ENCODE results near the gene DNAJB11.

DNAJB11 gene

DNA sequence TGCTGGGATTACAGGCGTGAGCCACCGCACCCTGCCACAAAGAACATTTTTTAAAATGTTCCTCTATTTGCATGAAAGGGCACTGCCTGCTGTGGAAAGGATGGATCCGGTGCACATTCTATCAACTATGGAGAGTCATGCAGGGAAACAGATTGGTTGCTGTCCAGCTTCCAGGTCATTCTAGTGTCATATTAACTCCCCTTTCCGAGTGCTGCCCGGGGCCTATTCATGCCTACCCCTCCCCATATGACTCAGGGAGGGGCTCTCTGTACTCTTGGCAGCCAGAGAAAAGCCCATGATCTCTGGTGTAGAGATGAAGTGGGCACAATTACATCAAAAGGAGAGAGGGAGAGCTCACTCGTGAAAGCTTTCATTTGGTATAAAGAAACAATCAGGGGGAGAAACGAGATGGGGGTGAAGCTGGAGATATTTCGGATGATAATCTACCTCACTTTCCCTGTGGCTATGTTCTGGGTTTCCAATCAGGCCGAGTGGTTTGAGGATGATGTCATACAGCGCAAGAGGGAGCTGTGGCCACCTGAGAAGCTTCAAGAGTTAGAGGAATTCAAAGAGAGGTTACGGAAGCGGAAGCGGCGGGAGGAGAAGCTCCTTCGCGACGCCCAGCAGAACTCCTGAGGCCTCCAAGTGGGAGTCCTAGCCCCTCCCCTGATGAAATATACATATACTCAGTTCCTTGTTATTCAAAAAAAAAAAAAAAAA is 26.2 kb downstream of the DNAJB11 start:
- DNase-seq (ENCODE audit: low read depth in 2 of 2) = no peak

DNA sequence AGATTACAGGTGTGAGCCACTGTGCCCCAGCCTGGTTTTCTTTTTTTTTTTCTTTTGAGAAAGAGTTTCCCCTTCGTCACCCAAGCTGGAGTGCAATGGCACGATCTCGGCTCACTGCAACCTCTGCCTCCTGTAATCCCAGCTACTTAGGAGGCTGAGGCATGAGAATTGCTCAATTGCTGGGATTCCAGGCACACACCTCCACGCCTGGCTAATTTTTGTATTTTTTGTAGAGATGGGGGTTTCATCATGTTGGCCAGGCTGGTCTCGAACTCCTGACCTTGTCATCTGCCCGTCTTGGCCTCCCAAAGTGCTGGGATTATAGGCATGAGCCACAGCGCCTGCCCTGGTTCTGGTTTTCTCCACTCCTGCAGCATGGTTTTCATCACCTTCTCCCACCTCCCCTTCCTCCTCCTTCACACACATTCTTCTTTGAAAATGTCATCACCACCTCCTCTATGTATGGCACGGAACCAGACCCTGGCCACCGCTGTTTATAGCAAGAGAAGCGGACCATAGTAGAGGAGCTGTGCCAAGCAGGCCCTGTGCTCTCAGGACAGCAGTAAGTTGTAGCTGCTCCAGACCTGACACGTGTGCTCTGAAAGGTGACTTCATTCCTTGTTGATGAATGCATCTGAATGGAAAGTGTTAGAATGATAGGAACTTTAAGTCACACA is 27.7 kb downstream of the DNAJB11 start:
- no peak for DNase-seq (ENCODE audit: low read depth in 2 of 2)

DNA sequence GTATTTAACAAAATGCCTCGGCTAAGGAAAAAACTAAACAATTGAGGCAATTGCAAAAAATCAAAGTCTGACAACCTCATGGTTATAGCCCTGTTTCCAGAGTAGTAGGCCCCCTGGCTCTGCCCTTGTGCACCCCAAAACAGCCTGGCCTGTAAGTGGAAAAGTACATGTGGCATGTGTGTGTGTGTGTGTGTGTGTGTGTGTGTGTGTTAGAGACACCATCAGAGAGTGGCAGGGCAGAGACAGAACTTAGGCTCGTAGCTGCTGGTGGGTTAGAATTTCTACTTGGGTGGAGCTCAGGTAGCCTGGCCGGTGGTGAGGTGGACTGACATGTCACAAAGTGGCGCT is 28.2 kb downstream of the DNAJB11 start:
- DNase-seq (ENCODE audit: low read depth in 2 of 2) = no peak

DNA sequence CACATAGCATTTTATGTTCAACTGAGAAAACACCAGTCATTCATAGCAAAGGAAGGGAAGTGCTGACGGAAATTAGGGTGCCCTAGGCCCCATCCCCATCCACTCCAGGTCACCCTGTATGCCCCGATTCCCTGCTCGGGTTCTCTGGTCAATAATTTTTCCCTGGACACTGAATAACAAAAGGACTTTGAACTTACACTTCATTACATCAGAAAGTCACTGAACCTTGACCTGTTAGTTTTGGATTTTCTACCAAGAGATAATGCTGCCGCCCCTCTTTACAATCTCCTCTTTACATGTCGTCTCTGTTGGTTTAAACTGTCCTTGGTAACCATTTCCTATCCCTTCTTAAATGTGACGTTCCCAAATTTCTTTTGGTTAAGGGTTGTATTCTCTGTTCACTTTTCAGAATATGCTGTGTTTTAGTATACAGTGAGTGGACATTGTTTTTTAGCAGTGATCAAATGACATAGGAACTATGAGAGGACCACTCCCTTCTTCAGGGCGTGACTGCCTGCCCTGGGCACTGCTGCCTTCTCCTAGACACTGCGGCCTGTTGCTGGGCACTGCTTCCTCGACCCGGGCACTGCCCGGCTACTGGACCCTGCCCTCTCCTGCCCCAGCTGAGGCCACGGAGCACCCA is 28.7 kb downstream of the DNAJB11 start:
- no peak for DNase-seq (ENCODE audit: low read depth in 2 of 2)

DNA sequence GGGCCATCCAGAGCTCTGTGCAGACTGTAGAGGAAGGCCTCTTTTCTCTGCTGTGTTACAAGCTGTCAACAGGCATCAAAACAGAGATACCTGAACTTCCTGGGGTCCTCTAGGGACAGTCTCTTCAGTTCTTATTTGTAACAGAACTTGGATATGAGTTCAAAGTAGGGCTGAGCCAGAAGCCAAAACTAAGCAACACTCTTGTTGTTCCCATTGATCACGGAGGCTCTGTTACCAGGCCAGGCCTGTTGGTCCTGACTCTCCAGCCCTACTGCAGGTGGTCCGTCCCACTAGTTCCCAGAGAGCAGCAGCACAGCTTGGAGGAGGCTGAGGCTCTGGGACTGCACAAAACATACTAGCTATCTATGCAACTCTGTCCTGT is 29.3 kb downstream of the DNAJB11 start:
- DNase-seq (ENCODE audit: low read depth in 2 of 2) = no peak

DNA sequence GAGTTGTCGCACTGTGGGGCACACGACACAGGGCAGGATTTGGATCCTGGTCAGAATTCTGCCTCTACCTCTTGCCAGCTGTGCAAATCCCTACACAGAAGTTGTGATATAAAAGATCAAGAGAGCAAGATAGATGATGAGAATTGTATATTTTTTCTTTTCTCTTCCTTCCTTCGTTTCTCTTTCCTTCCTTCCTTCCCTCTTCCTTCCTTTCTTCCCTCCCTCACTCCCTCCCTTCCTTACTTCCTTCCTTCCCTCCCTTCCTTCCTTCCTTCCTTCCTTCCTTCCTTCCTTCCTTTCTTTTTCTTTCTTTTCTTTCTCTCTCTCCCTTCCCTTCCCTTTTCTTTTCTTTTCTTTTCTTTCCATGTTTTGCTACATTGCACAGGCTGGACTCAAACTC is 30.4 kb downstream of the DNAJB11 start:
- no peak for DNase-seq (ENCODE audit: low read depth in 2 of 2)

DNA sequence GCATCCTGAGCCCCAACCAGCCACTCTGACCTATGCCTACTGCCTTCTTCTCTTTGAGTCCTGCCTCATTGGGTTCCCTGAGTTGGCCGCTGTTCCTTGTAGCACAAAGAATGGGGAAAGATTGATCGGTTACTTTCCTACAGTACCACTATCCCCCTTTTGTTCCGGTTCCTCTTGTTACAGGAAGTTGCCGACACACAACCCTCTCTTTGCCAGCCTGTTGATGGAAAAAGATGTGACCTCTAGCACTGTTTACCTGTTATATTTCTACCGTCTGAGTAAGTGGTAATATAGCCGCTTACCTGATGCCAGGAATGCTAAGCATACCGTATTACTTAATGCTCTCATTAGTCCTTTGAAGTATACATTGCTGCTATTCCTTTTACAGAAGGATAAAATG is 32.6 kb downstream of the DNAJB11 start:
- no peak for DNase-seq (ENCODE audit: low read depth in 2 of 2)

DNA sequence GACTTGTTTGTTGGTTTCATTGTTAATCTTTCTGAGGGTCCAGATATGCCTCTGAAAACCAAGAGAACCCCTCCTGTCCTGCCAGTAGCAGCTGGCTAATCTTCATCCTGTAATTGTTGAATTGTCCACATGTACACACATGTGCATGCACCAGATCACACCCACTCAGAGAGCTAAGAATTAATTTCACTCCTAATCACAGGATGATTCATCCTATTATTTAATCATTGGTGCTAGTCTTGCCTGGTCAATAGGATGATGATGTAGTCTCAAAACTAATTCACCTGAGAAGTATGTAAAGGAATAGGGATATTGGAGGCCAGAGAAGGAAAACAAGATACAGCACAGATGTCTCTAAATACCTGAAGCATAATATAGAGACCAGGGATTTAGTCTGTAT is 34.6 kb downstream of the DNAJB11 start:
- DNase-seq (ENCODE audit: low read depth in 2 of 2) = no peak

DNA sequence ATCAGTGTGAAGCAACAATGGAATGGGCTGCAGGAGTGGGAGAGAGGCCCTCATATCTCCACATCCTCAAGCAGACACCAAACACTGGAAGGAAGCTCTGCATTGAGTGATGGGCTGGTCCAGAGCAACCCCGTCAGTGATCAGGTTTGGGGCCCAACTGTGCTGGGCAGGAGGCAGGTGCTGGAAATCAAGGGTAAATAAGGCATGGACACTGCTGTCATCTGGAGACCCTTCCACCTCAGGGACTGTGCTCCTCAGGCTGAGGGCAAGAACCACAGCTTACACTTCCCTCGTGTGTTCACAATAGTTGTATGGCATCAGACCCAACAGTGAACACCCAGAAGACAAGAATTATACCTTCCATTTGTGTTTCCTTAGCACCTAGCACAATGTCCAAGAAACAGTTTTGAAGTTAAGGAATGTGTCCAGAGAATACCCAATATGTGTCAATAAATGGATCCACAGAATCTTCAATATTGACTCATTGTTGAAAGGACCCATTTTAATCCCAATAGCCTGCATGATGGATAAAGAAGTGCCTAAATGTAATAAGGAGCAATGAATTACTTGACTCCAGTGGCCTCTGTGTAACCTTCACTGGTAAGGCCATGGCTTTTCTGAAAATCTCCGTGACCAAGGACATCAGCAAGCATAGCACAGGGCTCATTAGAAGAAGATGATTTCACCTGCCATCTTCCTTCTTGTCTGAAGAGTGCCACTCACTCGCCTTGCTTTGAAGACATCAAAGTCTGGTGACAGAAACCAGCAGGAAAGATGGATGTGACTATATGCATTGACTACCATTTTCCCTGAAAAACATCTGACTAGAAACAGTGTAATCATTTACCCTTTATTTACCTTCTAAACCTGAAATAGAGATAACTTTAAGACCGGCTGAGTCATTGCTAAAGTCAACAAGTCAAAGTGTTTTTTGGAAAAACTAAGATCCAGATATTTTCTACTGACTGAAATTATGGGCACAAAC is 35.3 kb downstream of the DNAJB11 start:
- DNase-seq (ENCODE audit: low read depth in 2 of 2) = no peak

DNA sequence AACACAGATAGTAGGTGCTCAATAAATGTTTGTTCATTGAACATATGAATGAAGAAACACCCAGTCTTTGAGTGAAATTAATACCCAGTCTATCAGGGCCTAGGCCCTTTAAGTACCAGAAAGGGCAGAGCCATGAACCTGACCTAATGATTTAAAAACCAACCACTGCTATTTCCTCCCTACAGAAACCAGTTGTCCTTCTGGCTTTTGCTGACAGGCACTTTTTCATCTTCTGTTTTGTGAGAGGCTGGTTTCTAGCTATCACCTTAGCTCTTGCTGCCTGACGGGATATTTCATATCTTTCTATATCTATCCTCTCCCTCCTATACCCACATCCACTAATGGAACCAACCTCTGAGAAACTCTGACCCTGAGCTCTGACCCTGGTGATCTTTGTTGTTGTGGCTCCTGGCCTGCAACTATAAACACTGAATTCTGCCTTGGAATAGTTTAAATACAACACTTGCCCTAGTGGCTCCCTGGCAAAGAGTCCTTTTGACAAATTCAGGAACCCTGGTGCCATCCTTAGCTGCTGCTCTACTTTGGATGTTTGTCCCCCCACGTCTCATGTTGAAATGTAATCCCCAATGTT is 38.2 kb downstream of the DNAJB11 start:
- no peak for DNase-seq (ENCODE audit: low read depth in 2 of 2)

DNA sequence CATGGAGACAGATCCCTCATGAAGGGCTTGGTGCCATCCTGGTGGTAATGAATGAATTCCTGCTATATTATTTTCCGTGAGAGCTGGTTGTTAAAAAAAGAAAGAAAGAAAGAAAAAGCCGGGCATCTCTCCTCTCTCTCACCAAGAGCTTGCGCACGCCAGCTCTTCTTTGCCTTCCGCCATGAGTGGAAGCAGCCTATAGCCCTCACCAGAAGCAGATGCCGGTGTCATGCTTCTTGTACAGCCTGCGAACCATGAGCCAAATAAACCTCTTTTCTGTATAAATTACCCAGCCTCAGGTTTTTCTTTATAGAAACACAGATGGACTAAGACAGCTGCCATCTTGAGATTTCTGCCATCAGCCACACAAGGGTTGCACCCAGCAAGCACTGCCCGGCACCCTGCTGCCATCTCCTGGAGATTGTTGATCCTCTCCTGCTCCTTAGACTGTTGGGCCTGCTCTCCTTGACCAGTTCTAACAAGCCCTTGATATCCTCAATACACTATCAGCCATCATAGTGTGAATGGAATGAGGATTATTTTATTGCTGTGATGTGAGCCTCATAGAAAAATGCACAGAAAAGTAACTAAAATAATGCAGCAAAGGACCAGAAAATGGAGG is 38.8 kb downstream of the DNAJB11 start:
- DNase-seq (ENCODE audit: low read depth in 2 of 2) = no peak

DNA sequence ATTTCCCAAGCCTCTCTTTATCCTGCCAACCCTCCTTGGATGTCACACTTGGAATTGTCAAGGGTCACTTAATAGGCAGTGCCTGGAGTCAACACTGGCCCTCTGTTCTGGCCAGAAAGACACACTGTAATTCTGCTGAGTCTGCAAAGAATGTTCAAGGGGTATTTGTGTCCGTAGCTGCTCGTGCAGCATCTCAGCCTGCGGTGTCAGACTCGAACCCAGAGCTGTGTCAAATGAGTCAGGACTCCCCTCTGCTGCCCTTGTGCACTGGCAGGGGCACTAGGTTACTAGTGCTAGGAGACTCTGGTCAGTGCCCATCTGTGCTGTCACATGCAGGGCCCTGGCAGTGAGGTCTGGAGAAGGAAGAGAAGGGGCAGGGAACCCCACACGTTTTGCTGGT is 41.5 kb downstream of the DNAJB11 start:
- DNase-seq (ENCODE audit: low read depth in 2 of 2) = no peak

DNA sequence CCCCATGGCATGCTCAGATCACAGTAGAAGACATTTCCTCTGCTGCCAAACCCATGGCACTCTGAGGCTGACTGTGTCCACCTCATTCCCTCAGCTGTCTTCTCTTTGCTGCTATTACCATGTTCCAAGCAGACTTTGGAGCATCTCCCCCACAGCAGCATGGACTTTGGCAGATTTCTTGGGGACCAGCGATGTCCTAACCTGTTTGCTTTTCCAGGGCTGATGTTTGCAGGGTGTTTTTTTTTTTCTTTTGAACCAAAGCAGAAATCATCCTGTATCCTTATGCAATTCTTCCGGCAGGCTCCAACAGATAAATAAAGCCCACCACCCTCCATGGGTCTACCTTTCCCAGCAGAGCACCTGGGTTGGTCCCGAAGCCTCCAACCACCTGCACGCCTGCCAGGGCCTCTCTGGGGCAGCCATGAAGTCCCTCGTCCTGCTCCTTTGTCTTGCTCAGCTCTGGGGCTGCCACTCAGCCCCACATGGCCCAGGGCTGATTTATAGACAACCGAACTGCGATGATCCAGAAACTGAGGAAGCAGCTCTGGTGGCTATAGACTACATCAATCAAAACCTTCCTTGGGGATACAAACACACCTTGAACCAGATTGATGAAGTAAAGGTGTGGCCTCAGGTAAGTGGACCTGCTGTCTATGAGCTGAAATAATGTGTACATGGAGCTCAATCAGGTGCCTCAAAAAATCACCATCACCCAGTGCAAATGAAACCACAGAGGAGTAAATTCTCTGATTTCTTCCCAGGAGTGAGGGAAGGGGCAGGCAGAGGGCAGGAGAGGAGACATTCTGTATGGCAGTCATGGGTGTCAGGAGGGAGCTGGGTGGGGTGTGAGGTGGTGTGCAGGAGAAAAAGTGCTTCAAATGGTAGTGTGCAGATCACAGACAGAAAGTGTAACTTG is 42.5 kb downstream of the DNAJB11 start, which contains the start of gene AHSG:
Gene AHSG, plus strand, starts transcription at position 340 of the 916 bp plus-strand sequence. Its CDS starts 82 bp downstream, at position 422.
- DNase-seq (ENCODE audit: low read depth in 2 of 2) = no peak

DNA sequence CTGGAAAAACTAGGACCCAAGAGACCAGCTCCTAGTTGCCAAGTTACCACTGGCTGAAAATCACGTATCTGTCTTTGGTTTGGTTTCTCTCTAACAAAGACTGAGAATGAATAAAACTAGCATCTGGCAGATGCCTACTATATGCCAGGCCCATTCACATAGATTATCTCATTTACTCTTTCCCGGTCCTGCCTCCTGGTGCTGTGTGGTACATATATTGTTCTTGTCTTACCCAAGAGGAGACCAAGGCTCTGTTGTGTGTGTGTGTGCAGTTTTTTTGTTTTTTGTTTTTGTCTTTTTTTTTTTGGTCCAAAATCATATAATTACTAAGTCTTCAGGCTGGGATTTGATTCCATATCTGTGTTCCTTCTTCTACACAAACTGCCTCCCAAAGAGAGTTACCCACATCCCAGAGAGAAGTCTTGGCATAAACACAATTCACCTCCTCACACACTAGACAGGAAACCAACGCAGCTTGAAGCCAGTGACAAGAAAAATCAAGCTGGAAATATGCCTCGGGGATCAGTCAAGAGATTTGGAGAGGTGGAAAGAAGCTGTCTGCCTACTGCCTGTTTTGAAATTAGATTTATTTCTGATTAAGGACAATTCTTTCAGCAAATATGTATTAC is 43.2 kb downstream of the DNAJB11 start:
- no peak for DNase-seq (ENCODE audit: low read depth in 2 of 2)

DNA sequence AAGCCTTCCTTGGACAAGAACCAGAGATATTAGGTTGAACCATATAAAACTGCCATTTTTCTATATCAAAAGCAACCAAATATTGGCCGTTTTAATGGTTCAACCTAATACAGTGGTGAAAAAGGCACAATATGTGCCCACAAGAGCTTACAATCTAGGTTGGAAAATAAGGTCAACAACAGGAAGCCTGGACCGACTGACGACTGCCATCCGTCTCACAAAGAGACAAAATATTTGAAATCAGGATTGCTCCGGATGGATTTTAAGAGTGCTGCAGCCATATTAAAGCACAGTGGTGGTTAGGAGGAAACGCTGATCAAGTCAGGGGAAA is 43.7 kb downstream of the DNAJB11 start:
- no peak for DNase-seq (ENCODE audit: low read depth in 2 of 2)

DNA sequence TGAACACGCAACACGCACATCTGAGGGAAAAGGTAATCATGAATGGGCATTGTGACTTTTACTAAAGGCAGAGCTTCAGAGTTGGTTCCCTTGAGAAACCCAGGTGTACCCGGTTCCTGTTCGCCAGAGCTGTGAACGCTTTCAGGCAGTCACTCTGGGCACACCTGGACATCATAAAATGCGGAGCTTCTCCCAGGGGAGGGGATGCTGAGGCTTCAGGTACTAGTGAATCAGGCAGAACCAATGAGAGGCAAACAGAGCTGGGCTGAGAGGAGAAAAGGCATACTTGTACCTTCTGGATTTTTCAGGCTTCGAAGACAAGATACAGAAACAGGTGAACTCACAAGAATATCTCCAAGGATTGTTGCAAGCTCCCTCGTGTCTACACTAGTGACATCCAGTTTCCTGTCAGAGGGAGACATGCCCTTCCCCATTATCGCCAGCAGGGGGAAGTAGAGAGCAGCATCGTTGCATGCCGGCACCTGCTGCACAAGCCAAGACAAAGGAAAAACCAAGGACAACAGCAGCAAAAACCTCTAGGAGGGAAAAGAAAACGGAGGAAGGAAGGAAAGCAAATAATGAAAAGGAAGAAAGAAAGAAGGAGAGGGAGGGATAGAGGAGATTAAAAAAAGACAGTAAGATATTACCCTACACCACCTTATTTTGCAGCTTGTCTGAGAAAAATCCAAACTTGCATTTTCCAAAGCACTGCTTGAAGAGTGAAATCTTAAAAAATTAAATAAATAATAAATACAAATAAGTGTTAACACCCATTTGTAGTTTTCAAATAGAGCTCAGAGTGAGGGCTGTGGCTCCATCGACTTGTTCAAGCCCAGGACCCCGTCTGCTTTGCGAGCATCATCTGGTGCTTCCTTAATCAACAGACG is 44.3 kb downstream of the DNAJB11 start:
- peak; percentile 17 to 50 for DNase-seq (ENCODE audit: low read depth in 2 of 2)

DNA sequence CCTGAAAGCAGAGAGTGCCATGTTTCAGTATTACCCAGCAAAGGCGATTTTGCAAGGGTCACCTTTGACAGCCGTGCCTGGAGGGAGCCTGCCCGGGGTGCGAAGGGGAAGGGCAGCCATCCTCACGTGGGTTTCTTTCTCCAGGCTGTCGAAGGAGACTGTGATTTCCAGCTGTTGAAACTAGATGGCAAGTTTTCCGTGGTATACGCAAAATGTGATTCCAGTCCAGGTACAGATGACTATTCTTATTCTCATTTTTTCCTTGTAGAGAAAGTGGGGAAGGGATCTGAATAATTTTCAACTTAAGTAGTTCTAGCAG is 45.7 kb downstream of the DNAJB11 start:
- no peak for DNase-seq (ENCODE audit: low read depth in 2 of 2)

DNA sequence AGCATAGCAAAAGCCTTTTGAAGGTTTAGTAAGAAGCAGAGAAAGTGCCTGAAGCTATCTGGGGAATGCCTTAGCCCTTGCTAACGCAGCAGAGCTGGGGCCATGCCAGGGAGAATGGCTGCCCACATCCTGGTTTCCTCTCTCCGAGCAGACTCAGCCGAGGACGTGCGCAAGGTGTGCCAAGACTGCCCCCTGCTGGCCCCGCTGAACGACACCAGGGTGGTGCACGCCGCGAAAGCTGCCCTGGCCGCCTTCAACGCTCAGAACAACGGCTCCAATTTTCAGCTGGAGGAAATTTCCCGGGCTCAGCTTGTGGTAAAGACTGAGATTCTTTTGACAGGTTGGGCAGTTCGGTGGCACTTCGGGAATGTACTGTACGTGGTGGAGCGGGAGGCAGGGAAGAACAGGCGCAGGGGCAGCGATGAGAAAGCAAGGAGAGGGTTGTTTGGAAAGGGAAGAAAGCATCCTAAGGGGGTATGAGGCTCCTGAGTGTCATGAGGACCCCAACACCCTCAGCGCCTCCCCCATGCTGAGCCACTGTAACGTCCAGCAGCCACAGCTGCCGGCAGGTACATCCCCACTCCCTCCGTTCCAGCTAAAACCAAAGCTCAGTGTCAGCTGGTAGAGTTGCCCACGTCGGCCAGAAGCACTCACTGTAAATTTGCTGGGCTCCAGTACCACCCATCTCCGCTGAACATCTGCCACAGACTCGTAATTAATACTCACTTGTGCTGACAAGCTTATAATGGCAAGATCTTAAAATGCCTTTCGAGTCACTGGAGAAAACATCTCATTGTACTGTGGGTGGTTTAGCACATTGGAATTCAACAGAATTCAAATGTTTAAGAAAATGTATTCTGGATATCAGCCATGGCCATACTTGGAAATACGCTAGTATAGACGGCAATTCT is 46.8 kb downstream of the DNAJB11 start:
- DNase-seq (ENCODE audit: low read depth in 2 of 2) = peak; percentile 55 to 61
